ENCODE measurements around the gene PAM16. TPM values are rescaled to one million over a fixed set of nuclear protein-coding genes. Genes with fewer than 3 reads are reported as not detected.

Gene PAM16
- total and polyA plus RNA-seq, 2 of the 8 experiments (the other 6 are each of a cell fraction or from before 2014, with no cell fraction given): 78.3 to 198 TPM

DNA sequence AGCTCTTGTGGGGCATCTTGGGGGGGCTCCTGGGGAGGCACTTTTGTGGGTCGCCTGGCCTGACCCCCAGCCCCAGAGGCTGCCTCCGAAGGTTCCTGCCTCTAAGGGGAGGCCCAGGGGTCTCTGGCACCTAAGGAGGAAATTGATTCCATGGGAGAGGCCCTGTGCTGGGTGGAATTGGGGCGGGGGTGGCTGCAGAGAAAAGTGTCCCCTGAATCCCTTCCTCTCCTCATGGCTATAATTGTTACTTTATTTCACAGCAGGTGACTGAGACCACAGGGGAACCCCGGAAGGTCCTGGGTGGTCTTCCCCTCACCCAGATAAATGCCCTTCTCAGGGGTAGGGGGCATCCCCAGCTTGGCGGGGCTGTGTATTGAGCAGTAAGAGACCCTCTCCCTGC lies 32.2 kb downstream of the PAM16 start (continued):
- no peak for TF ChIP-seq SIN3A (conservative IDR thresholded peaks at IDR 0.05 in 1 of 2, IDR thresholded peaks at IDR 0.05 in 1 of 2; ENCODE audit: low read depth in 1 of 2, low read length in 2 of 2)
